BE2C (cell line): ENCODE results near the gene DYNC2H1.

Experiments
- DNase-seq: peaks from one replicate; pipeline ENCODE4 v3.0.0-alpha.2; 2020
- H3K27me3 ChIP-seq: fragments of 250-450 bp; sonication (Bioruptor Pico); 2 replicates; pipeline ENCODE4 v1.5.1; 2020; ENCODE audit warnings: mild to moderate bottlenecking
- H3K36me3 ChIP-seq: fragments of 250-450 bp; sonication (Bioruptor Pico); 2 replicates; pipeline ENCODE4 v1.5.1; 2020; ENCODE audit warnings: mild to moderate bottlenecking
- H3K4me1 ChIP-seq: fragments of 250-450 bp; sonication (Bioruptor Pico); 2 replicates; pipeline ENCODE4 v1.5.1; 2020
- H3K4me3 ChIP-seq: 2 replicates; pipeline ENCODE4 v1.5.1; 2011; ENCODE audit warnings: low read depth, low read length
- H3K9me3 ChIP-seq: fragments of 250-450 bp; sonication (Bioruptor Pico); 2 replicates; pipeline ENCODE4 v1.5.1; 2020
- CTCF ChIP-seq: IDR thresholded peaks from 2 replicates; pipeline ENCODE4 v1.5.1; 2012; ENCODE audit warnings: mild to moderate bottlenecking, low read depth, low read length

Gene DYNC2H1

DNA sequence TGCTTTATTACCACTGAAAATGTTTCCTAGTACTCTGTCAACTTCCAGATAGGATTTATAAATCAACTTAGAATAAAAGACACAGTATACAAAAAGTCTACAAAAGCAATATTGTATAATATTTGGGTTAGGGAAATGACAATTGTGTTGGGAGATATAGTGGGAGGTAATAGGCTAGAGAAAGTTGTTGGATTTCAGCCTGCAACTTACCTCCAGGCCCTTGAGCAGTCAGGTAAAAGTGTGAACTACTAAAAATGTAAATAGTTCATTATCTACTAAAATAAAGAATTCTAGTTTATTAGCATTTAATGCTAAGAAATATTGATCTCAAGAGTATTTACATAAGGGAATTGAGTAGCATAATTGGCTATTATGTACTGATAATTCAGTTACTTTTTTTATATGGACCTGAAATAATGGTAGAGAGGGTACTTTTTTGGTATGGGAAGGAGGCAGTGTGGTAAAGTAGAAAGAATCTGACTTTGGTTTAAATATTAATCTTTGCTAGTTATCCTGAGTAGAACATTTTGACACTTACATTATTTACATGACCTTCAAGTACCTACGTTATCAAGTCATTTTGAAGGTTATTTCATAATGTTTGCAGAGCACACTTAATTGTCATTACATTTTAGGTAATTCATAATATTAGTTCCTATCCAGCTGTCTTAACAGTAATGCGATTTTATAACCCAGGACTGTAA lies 55.0 kb downstream of the DYNC2H1 start:
- Histone ChIP-seq H3K4me1 (no peaks in the 10 kb centered on the region), H3K9me3 (no peaks in the 10 kb centered on the region), H3K27me3 (no peaks in the 10 kb centered on the region), H3K36me3 (peaks cover 8% of the 10 kb centered on the region), H3K4me3 (no peak overlapping the region)
- no peak for TF ChIP-seq CTCF
- no peak for DNase-seq

- no peaks in the 10 kb centered on the region for H3K27me3 ChIP-seq
- H3K4me3 ChIP-seq = no peak overlapping the region
- H3K36me3 ChIP-seq = peaks cover 8% of the 10 kb centered on the region
- no peak for DNase-seq
- no peak for TF ChIP-seq CTCF
- H3K9me3 ChIP-seq = no peaks in the 10 kb centered on the region
- H3K4me1 ChIP-seq = no peaks in the 10 kb centered on the region
Observed at GRCh38 chr11:103167166-103167565, 57.9 kb downstream of the DYNC2H1 start.

GRCh38 chr11:103170865-103171264 lies 61.6 kb downstream of the DYNC2H1 start:
- H3K27me3 ChIP-seq = no peaks in the 10 kb centered on the region
- TF ChIP-seq CTCF = no peak
- no peak overlapping the region for H3K4me3 ChIP-seq
- no peaks in the 10 kb centered on the region for H3K36me3 ChIP-seq
- no peaks in the 10 kb centered on the region for H3K4me1 ChIP-seq
- no peak for DNase-seq
- no peaks in the 10 kb centered on the region for H3K9me3 ChIP-seq

- Histone ChIP-seq H3K4me3 (no peak overlapping the region), H3K4me1 (no peaks in the 10 kb centered on the region), H3K9me3 (no peaks in the 10 kb centered on the region), H3K36me3 (no peaks in the 10 kb centered on the region), H3K27me3 (no peaks in the 10 kb centered on the region)
- no peak for DNase-seq
- no peak for TF ChIP-seq CTCF
Observed at GRCh38 chr11:103175461-103176129, 66.4 kb downstream of the DYNC2H1 start.

- H3K36me3 ChIP-seq = peaks cover 3% of the 10 kb centered on the region; the same call in 1 of the 2 replicates
- TF ChIP-seq CTCF = no peak
- no peak overlapping the region for H3K4me3 ChIP-seq
- no peaks in the 10 kb centered on the region for H3K9me3 ChIP-seq
- H3K27me3 ChIP-seq = no peaks in the 10 kb centered on the region
- no peak for DNase-seq
- H3K4me1 ChIP-seq = no peaks in the 10 kb centered on the region; the same call in 1 of the 2 replicates
Observed at GRCh38 chr11:103183981-103184611, 74.9 kb downstream of the DYNC2H1 start.

GRCh38 chr11:103202048-103202651 lies 92.9 kb downstream of the DYNC2H1 start:
- Histone ChIP-seq H3K4me3 (no peak overlapping the region), H3K36me3 (peaks cover 15% of the 10 kb centered on the region), H3K9me3 (no peaks in the 10 kb centered on the region), H3K4me1 (no peaks in the 10 kb centered on the region), H3K27me3 (no peaks in the 10 kb centered on the region)
- DNase-seq = no peak
- TF ChIP-seq CTCF = peak; percentile 80
